OCI-LY3 (cell line): ENCODE measurements around the gene FHIP1B.

ENCODE experiments used
- H2AFZ ChIP-seq: fragments of 200-600, 300-600 bp; shearing (Covaris generic); 2 replicates; pipeline ENCODE4 v1.6.0; 2014; ENCODE audit warnings: antibody characterized with exemption, low read depth, low read length
- H3K27ac ChIP-seq: fragments of 200-600, 300-600 bp; sonication (generic); 2 replicates; pipeline ENCODE4 v1.5.1; 2014; ENCODE audit warnings: mild to moderate bottlenecking, low read length, moderate library complexity, mixed read lengths
- H3K27me3 ChIP-seq: fragments of 200-600, 300-600 bp; sonication (generic); 2 replicates; pipeline ENCODE4 v1.6.1; 2014; ENCODE audit warnings: low read depth, low read length, mixed read lengths
- H3K36me3 ChIP-seq: fragments of 200-600, 300-600 bp; sonication (generic); replicated peaks from 2 replicates; pipeline ENCODE3; 2014; ENCODE audit warnings: low read depth, low read length, mixed read lengths
- H3K4me1 ChIP-seq: fragments of 300-600, 200-600 bp; sonication (generic); 2 replicates; pipeline ENCODE4 v1.6.1; 2014; ENCODE audit warnings: low read length, mixed read lengths
- H3K4me2 ChIP-seq: fragments of 200-600, 300-600 bp; sonication (generic); 2 replicates; pipeline ENCODE4 v1.6.1; 2014; ENCODE audit warnings: low read length, mixed read lengths
- H3K4me3 ChIP-seq: fragments of 300-600, 200-600 bp; sonication (generic); 2 replicates; pipeline ENCODE4 v1.5.1; 2014; ENCODE audit warnings: antibody characterized with exemption, mild to moderate bottlenecking, low read length, moderate library complexity
- H3K79me2 ChIP-seq: fragments of 300-600, 200-600 bp; shearing (Covaris generic); 2 replicates; pipeline ENCODE4 v1.6.1; 2014; ENCODE audit warnings: mild to moderate bottlenecking, low read length, mixed read lengths
- H3K9ac ChIP-seq: fragments of 300-600, 200-600 bp; shearing (Covaris generic); 2 replicates; pipeline ENCODE4 v1.6.0; 2014; ENCODE audit warnings: mild to moderate bottlenecking, low read length, moderate library complexity
- H3K9me3 ChIP-seq: fragments of 200-600, 300-600 bp; shearing (Covaris generic); 2 replicates; pipeline ENCODE4 v1.6.1; 2014; ENCODE audit warnings: low read length, mixed read lengths; ENCODE audit not compliant: insufficient read depth
- H4K20me1 ChIP-seq: fragments of 200-600, 300-600 bp; sonication (generic); 2 replicates; pipeline ENCODE4 v1.6.1; 2016; ENCODE audit warnings: low read length, mixed read lengths; ENCODE audit not compliant: insufficient read depth
- EZH2phosphoT487 ChIP-seq: fragments of 200-600 bp; shearing (Covaris generic); IDR thresholded peaks from 2 replicates; pipeline ENCODE4 v1.6.1; 2018; ENCODE audit warnings: antibody characterized with exemption, mixed run types, low read depth
- TF ChIP-seq, protein P1 (sequence below): fragments of 200-600, 300-600 bp; sonication (generic); IDR thresholded peaks from 2 replicates; pipeline ENCODE4 v1.5.1; 2014; ENCODE audit warnings: antibody characterized with exemption, low read length, low read depth

The FHIP1B gene

GRCh38 chr11:6209801-6210200, 24.6 kb downstream of the FHIP1B start:
- no peaks in the 10 kb centered on the region for H3K9me3 ChIP-seq
- no peak overlapping the region for H3K4me3 ChIP-seq
- H3K79me2 ChIP-seq: no peaks in the 10 kb centered on the region

GRCh38 chr11:6206456-6207180, 27.8 kb downstream of the FHIP1B start:
- H3K4me1 ChIP-seq: no peaks in the 10 kb centered on the region
- H3K79me2 ChIP-seq: no peaks in the 10 kb centered on the region
- no peak overlapping the region for H2AFZ ChIP-seq
- no peaks in the 10 kb centered on the region for H3K36me3 ChIP-seq
- no peak overlapping the region for H3K9ac ChIP-seq
- TF ChIP-seq, protein P1, sequence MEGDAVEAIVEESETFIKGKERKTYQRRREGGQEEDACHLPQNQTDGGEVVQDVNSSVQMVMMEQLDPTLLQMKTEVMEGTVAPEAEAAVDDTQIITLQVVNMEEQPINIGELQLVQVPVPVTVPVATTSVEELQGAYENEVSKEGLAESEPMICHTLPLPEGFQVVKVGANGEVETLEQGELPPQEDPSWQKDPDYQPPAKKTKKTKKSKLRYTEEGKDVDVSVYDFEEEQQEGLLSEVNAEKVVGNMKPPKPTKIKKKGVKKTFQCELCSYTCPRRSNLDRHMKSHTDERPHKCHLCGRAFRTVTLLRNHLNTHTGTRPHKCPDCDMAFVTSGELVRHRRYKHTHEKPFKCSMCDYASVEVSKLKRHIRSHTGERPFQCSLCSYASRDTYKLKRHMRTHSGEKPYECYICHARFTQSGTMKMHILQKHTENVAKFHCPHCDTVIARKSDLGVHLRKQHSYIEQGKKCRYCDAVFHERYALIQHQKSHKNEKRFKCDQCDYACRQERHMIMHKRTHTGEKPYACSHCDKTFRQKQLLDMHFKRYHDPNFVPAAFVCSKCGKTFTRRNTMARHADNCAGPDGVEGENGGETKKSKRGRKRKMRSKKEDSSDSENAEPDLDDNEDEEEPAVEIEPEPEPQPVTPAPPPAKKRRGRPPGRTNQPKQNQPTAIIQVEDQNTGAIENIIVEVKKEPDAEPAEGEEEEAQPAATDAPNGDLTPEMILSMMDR: no peak
- TF ChIP-seq EZH2phosphoT487: no peak
- no peaks in the 10 kb centered on the region for H4K20me1 ChIP-seq
- H3K9me3 ChIP-seq: no peaks in the 10 kb centered on the region
- no peak overlapping the region for H3K4me2 ChIP-seq
- no peak overlapping the region for H3K27ac ChIP-seq
- no peaks in the 10 kb centered on the region for H3K27me3 ChIP-seq
- H3K4me3 ChIP-seq: no peak overlapping the region

More at GRCh38 chr11:6209801-6210200, 24.6 kb downstream of the FHIP1B start:
- H3K36me3 ChIP-seq: peaks cover 4% of the 10 kb centered on the region
- no peak overlapping the region for H3K4me2 ChIP-seq
- H3K4me1 ChIP-seq: no peaks in the 10 kb centered on the region
- H2AFZ ChIP-seq: no peak overlapping the region
- no peaks in the 10 kb centered on the region for H4K20me1 ChIP-seq
- no peak overlapping the region for H3K9ac ChIP-seq
- TF ChIP-seq, protein P1: no peak
- TF ChIP-seq EZH2phosphoT487: no peak
- H3K27ac ChIP-seq: no peak overlapping the region
- no peaks in the 10 kb centered on the region for H3K27me3 ChIP-seq

DNA sequence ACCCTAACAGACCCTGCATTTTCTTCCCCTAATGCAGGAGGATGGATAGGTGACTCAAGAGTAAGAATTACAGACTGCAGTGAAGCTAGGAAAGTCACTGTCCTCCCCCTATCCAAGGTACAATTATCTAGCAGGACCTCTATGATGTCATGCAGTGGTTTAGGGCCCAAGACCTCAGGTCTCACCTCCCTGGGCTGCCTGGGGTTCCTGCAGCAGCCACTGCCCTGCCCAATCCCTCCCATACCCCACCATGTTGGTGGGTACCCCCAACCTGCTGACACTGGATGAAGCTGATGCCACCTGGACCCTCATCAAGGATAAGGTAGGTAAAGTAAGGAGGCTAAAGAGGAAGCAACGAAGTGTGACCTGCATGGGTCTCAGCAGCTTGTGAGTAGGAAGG, 29.1 kb downstream of the FHIP1B start, which contains the start of gene C11orf42:
C11orf42 (plus strand) TSS at position 192 of the 400 bp plus-strand sequence; CDS start at position 251, 59 bp downstream.
- H3K4me2 ChIP-seq: no peak within 1 kb of the TSS
- peaks cover 6% of the 10 kb centered on the region for H3K4me1 ChIP-seq
- TF ChIP-seq, protein P1: no peak
- TF ChIP-seq EZH2phosphoT487: no peak
- no peaks in the 10 kb centered on the region for H3K9me3 ChIP-seq
- no peaks in the 10 kb centered on the region for H3K36me3 ChIP-seq
- H3K79me2 ChIP-seq: no peaks in the 10 kb centered on the region
- no peak within 1 kb of the TSS for H3K4me3 ChIP-seq
- no peak within 1 kb of the TSS for H2AFZ ChIP-seq
- no peak within 1 kb of the TSS for H3K9ac ChIP-seq
- H3K27me3 ChIP-seq: no peaks in the 10 kb centered on the region
- no peaks in the 10 kb centered on the region for H4K20me1 ChIP-seq
- H3K27ac ChIP-seq: no peak within 1 kb of the TSS

GRCh38 chr11:6204706-6205105, 29.7 kb downstream of the FHIP1B start:
- Histone ChIP-seq H3K79me2 (no peaks in the 10 kb centered on the region), H3K4me1 (peaks cover 6% of the 10 kb centered on the region), H3K36me3 (no peaks in the 10 kb centered on the region), H3K4me2 (no peak overlapping the region), H4K20me1 (no peaks in the 10 kb centered on the region), H3K4me3 (no peak overlapping the region), H3K9ac (no peak overlapping the region), H2AFZ (no peak overlapping the region), H3K9me3 (no peaks in the 10 kb centered on the region), H3K27ac (no peak overlapping the region), H3K27me3 (no peaks in the 10 kb centered on the region)
- TF ChIP-seq EZH2phosphoT487: no peak
- TF ChIP-seq, protein P1: no peak
